ENCODE data around the gene NEK1. TPM values are rescaled to one million over a fixed set of nuclear protein-coding genes. Genes with fewer than 3 reads are reported as not detected.

Gene NEK1
- total RNA-seq, 1 experiment from 2014 or later: 18.6 TPM

DNA sequence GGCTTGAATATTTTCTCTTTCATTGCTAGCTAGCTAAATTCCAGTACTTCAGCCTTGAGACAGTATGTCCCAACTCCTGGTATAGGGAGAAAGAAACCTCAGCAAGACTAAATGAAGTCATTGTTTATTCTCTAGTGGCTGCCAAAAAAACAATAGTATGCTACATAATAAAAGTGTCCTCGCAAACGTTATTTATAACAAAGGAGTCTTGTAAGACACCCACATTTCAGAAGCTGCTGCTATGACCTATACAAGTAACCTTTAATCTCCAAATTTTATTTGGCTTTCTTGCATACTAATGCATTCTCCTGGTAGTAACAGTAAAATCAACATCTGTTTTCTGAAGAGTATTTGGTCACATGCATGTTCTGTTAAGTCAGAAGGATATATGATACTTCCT, 28.8 kb downstream of the NEK1 start:
- ChIA-PET POLR2A (ENCODE audit: unreplicated experiment) (no interaction called here), CTCF (no interaction called here)
- Histone ChIP-seq H3K36me3 (ENCODE audit: low read depth) (no peaks in the 10 kb centered on the region), H3K4me1 (replicated peaks; ENCODE audit: insufficient read depth) (no peaks in the 10 kb centered on the region), H3K27ac (no peak overlapping the region), H3K27me3 (ENCODE audit: insufficient read depth, low read depth) (no peaks in the 10 kb centered on the region), H3K9me2 (ENCODE audit: insufficient read depth) (no peaks in the 10 kb centered on the region), H3K9me3 (ENCODE audit: insufficient read depth, low read depth) (no peaks in the 10 kb centered on the region), H2AFZ (no peak overlapping the region), H3F3A (ENCODE audit: insufficient read depth, low read depth) (no peaks in the 10 kb centered on the region), H4K20me1 (ENCODE audit: insufficient read depth) (no peaks in the 10 kb centered on the region), H3K79me2 (ENCODE audit: low read depth) (no peaks in the 10 kb centered on the region), H3K4me2 (no peak overlapping the region), H3K4me3 (no peak overlapping the region)
- TF ChIP-seq EZH2 (IDR thresholded peaks at IDR 0.05; ENCODE audit: low read depth) (no peak), CTCF (conservative IDR thresholded peaks at IDR 0.05) (no peak)
- no TSS peak for BruUV-seq (replicated peaks)
- DNase-seq: no peak
- intact Hi-C loops (cut with micrococcal nuclease; ENCODE audit: unreplicated experiment): no loop called here

- Histone ChIP-seq H3F3A (ENCODE audit: insufficient read depth, low read depth) (no peaks in the 10 kb centered on the region), H3K9me3 (ENCODE audit: insufficient read depth, low read depth) (no peaks in the 10 kb centered on the region), H3K79me2 (ENCODE audit: low read depth) (no peaks in the 10 kb centered on the region), H3K27ac (no peak overlapping the region), H3K4me3 (no peak overlapping the region), H3K4me1 (replicated peaks; ENCODE audit: insufficient read depth) (no peaks in the 10 kb centered on the region), H3K9me2 (ENCODE audit: insufficient read depth) (no peaks in the 10 kb centered on the region), H2AFZ (no peak overlapping the region), H4K20me1 (ENCODE audit: insufficient read depth) (no peaks in the 10 kb centered on the region), H3K4me2 (no peak overlapping the region), H3K36me3 (ENCODE audit: low read depth) (no peaks in the 10 kb centered on the region), H3K27me3 (ENCODE audit: insufficient read depth, low read depth) (no peaks in the 10 kb centered on the region)
- ChIA-PET POLR2A (ENCODE audit: unreplicated experiment) (no interaction called here), CTCF (no interaction called here)
- TF ChIP-seq EZH2 (IDR thresholded peaks at IDR 0.05; ENCODE audit: low read depth) (no peak), CTCF (conservative IDR thresholded peaks at IDR 0.05) (no peak)
- BruUV-seq (replicated peaks): no TSS peak
- intact Hi-C loops (cut with micrococcal nuclease; ENCODE audit: unreplicated experiment): no loop called here
- DNase-seq: no peak
These were observed 29.7 kb downstream of the NEK1 start for GRCh38 chr4:169582706-169583105.

DNA sequence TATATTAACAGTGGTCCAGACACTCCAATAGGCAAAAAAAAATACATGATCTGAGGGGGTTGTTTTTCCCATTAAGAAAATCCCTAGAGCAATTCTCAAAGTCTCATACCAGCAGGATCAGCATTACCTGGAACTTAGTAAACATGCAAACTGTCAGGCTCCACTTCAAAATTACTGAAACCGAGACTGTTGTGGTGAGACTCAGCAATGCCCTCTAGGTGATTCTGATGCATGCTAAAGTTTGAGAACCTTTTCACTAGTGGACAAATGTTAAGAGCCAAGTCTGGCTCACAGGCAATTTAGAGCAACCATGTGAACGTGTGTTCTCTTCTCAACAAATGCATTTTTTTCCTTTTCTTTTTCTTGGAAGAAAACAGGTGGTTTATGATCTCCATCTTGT, 30.2 kb downstream of the NEK1 start:
- no peaks in the 10 kb centered on the region for H3K27me3 ChIP-seq (ENCODE audit: insufficient read depth, low read depth)
- TF ChIP-seq CTCF (conservative IDR thresholded peaks at IDR 0.05) (no peak), EZH2 (IDR thresholded peaks at IDR 0.05; ENCODE audit: low read depth) (no peak)
- no peaks in the 10 kb centered on the region for H4K20me1 ChIP-seq (ENCODE audit: insufficient read depth)
- H3K4me2 ChIP-seq: no peak overlapping the region
- no peaks in the 10 kb centered on the region for H3K36me3 ChIP-seq (ENCODE audit: low read depth)
- ChIA-PET POLR2A (ENCODE audit: unreplicated experiment) (no interaction called here), CTCF (no interaction called here)
- H3F3A ChIP-seq (ENCODE audit: insufficient read depth, low read depth): no peaks in the 10 kb centered on the region
- no peaks in the 10 kb centered on the region for H3K9me3 ChIP-seq (ENCODE audit: insufficient read depth, low read depth)
- no peak overlapping the region for H3K4me3 ChIP-seq
- intact Hi-C loops (cut with micrococcal nuclease; ENCODE audit: unreplicated experiment): no loop called here
- no peaks in the 10 kb centered on the region for H3K4me1 ChIP-seq (replicated peaks; ENCODE audit: insufficient read depth)
- no peaks in the 10 kb centered on the region for H3K79me2 ChIP-seq (ENCODE audit: low read depth)
- no TSS peak for BruUV-seq (replicated peaks)
- no peak overlapping the region for H3K27ac ChIP-seq
- DNase-seq: no peak
- no peaks in the 10 kb centered on the region for H3K9me2 ChIP-seq (ENCODE audit: insufficient read depth)
- H2AFZ ChIP-seq: no peak overlapping the region

Measured in PC-9 (cell line).